Calu3 (cell line): ENCODE results near the gene CDH3. TPM values are rescaled to one million over a fixed set of nuclear protein-coding genes. Genes with fewer than 3 reads are reported as not detected.

Experiments used
- Bru-seq: library from RNA; stranded (reverse); fragments of 400-500 nt; gene quantifications from one replicate; lab custom pipeline; 2021; lab: Mats Ljungman, UMichigan
- BruChase-seq, 2 experiments: library from RNA; stranded (reverse); fragments of 400-500 nt; gene quantifications; one replicate each; lab custom pipeline; 2021; lab: Mats Ljungman, UMichigan
- BruUV-seq: library from RNA; stranded (reverse); fragments of 400-500 nt; replicated peaks from 2 replicates; lab custom pipeline; 2021; lab: Mats Ljungman, UMichigan
- CTCF ChIA-PET: fragments of 300-600 bp; sonication (Branson Sonifier 250); formaldehyde crosslinking; loops from one replicate; lab custom pipeline; 2022; ENCODE audit warnings: antibody characterized with exemption; lab: Charles Lee
- DNase-seq: peaks from one replicate; pipeline ENCODE4 v3.0.0; 2022
- H3K27ac Mint-ChIP-seq: one replicate; pipeline ENCODE4 v1.8.0; 2022; ENCODE audit warnings: mixed read lengths; ENCODE audit not compliant: unreplicated experiment
- H3K27me3 Mint-ChIP-seq: one replicate; pipeline ENCODE4 v1.8.0; 2022; ENCODE audit warnings: mixed read lengths; ENCODE audit not compliant: unreplicated experiment
- H3K36me3 Mint-ChIP-seq: one replicate; pipeline ENCODE4 v1.8.0; 2022; ENCODE audit warnings: mild to moderate bottlenecking, moderate library complexity, mixed read lengths; ENCODE audit not compliant: insufficient read depth, unreplicated experiment
- H3K4me1 Mint-ChIP-seq: one replicate; pipeline ENCODE4 v1.8.0; 2022; ENCODE audit warnings: mild to moderate bottlenecking, low read depth, mixed read lengths; ENCODE audit not compliant: unreplicated experiment
- H3K4me3 Mint-ChIP-seq: one replicate; pipeline ENCODE4 v1.8.0; 2022; ENCODE audit warnings: mild to moderate bottlenecking, low read depth, moderate library complexity, mixed read lengths; ENCODE audit not compliant: unreplicated experiment
- H3K9me3 Mint-ChIP-seq: one replicate; pipeline ENCODE4 v1.8.0; 2022; ENCODE audit warnings: low read depth, mixed read lengths; ENCODE audit not compliant: unreplicated experiment
- intact Hi-C: fragments of 100-400 bp; cut with micrococcal nuclease; formaldehyde crosslinking; loops from one replicate; pipeline ENCODE4 v1.10.0; 2022; ENCODE audit not compliant: unreplicated experiment
- long read RNA-seq: library from polyadenylated mRNA; stranded (forward); transcript quantifications from one replicate; pipeline ENCODE4 v2.0.0, GENCODE V29; 2022
- total RNA-seq: library from RNA; stranded (reverse); gene quantifications from 2 replicates; pipeline ENCODE4 v1.2.3, GENCODE V29; 2022
- TF ChIP-seq, protein P1 (sequence below): fragments of 200-600 bp; IDR thresholded peaks from one replicate; pipeline ENCODE4 v1.8.0; 2022; ENCODE audit warnings: antibody characterized with exemption; ENCODE audit not compliant: unreplicated experiment

CDH3 gene
- total RNA-seq (31.4 and 41.7 TPM in 2 replicates), Bru-seq, nascent RNA (percentile 48 among the genes with signal in this experiment), BruChase-seq, experiment 1, labeled RNA remaining after a 6-hour chase (percentile 54 among the genes with signal in this experiment), BruChase-seq, experiment 2, labeled RNA remaining after a 2-hour chase (percentile 51 among the genes with signal in this experiment)
- long read RNA-seq, full-length matches to known transcripts = 6 of 43 reads
- long read RNA-seq, partial matches to known transcripts = 36 of 43 reads
- long read RNA-seq, other reads (novel, unspliced or antisense) = 1 of 43 reads

DNA sequence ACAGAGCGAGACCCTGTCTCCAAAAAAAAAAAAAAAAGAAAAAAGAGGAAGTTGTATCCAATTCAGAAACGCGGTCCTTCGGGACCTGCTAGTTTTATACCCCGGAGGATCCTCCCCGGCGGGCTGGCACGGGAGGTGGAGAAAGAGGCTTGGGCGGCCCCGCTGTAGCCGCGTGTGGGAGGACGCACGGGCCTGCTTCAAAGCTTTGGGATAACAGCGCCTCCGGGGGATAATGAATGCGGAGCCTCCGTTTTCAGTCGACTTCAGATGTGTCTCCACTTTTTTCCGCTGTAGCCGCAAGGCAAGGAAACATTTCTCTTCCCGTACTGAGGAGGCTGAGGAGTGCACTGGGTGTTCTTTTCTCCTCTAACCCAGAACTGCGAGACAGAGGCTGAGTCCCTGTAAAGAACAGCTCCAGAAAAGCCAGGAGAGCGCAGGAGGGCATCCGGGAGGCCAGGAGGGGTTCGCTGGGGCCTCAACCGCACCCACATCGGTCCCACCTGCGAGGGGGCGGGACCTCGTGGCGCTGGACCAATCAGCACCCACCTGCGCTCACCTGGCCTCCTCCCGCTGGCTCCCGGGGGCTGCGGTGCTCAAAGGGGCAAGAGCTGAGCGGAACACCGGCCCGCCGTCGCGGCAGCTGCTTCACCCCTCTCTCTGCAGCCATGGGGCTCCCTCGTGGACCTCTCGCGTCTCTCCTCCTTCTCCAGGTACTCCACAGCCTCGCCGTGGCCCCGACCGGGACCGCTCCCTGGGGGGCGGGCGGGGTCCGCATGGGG is at the start of gene CDH3:
CDH3 (plus strand) TSS at position 596 of the 779 bp plus-strand sequence; CDS start at position 666, 70 bp downstream.
- Mint-ChIP-seq H3K4me1 (peaks cover 15% of the 10 kb centered on the region), H3K27ac (peak within 1 kb of the TSS; percentile 47), H3K36me3 (peaks cover 28% of the 10 kb centered on the region), H3K9me3 (no peaks in the 10 kb centered on the region), H3K4me3 (peak within 1 kb of the TSS; percentile 82), H3K27me3 (no peaks in the 10 kb centered on the region)
- CTCF ChIA-PET = interaction anchor here (0.6 to 1.4 kb wide), 3 partner anchors 13 to 54 kb away, joined by 3 to 5 read pairs (median 3); no protein-coding TSS in a partner anchor
- peak; percentile 92 for DNase-seq
- intact Hi-C loops = no loop called here
- BruUV-seq = TSS peak; percentile 59
- TF ChIP-seq, protein P1, sequence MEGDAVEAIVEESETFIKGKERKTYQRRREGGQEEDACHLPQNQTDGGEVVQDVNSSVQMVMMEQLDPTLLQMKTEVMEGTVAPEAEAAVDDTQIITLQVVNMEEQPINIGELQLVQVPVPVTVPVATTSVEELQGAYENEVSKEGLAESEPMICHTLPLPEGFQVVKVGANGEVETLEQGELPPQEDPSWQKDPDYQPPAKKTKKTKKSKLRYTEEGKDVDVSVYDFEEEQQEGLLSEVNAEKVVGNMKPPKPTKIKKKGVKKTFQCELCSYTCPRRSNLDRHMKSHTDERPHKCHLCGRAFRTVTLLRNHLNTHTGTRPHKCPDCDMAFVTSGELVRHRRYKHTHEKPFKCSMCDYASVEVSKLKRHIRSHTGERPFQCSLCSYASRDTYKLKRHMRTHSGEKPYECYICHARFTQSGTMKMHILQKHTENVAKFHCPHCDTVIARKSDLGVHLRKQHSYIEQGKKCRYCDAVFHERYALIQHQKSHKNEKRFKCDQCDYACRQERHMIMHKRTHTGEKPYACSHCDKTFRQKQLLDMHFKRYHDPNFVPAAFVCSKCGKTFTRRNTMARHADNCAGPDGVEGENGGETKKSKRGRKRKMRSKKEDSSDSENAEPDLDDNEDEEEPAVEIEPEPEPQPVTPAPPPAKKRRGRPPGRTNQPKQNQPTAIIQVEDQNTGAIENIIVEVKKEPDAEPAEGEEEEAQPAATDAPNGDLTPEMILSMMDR = no peak

DNA sequence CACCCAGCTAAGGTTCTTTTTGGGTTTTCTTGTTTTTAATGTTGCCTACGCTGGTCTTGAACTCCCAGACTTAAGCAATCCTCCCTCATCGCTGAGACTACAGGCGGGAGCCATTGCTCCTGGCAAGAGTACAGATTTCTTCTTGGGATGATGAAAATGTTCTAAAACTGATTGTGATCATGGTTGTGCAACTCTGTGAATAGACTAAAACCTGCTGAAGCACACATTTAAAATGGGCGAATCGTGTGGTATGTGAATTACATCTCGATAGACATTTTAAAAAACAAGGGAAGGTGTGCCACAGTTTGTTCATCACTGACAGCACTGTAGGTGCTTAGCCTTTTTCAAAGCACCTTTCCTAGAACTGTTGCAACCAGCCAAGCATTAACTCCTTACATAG is 48.8 kb upstream of the CDH3 start:
- Mint-ChIP-seq H3K4me1 (no peaks in the 10 kb centered on the region), H3K4me3 (no peak overlapping the region), H3K9me3 (peaks cover 6% of the 10 kb centered on the region), H3K36me3 (peaks cover 5% of the 10 kb centered on the region), H3K27me3 (no peaks in the 10 kb centered on the region), H3K27ac (no peak overlapping the region)
- CTCF ChIA-PET = interaction anchor here (0.8 kb wide), 1 partner anchor 48 kb away, joined by 5 read pairs; no protein-coding TSS in a partner anchor
- DNase-seq = no peak
- TF ChIP-seq, protein P1 = no peak
- intact Hi-C loops = loop anchor here (10.0 kb wide), 1 partner anchor 69 kb away; no protein-coding TSS in a partner anchor
- no TSS peak for BruUV-seq

DNA sequence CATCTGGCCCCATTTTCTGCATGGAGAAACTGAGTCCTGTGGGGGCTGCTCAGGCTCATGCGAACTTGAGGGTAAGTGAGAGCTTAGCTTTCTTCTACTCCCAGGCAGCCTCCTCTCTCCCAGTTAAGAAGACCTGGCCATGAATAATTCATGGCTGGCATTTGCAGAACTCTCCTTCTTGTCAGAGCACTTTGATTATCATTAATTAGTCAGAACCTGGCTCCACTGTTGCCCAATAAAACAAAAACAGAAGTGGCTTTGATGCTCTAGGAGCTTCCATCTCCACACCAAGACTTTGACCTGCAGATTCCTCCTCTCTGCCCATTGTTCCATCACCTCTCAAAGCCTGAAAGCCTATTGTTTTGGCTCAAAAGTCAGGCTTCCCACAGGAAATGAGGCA is 45.5 kb upstream of the CDH3 start:
- H3K27me3 Mint-ChIP-seq = no peaks in the 10 kb centered on the region
- H3K4me3 Mint-ChIP-seq = no peak overlapping the region
- H3K36me3 Mint-ChIP-seq = peaks cover 5% of the 10 kb centered on the region
- H3K4me1 Mint-ChIP-seq = no peaks in the 10 kb centered on the region
- TF ChIP-seq, protein P1 = no peak
- CTCF ChIA-PET = interaction anchor here (0.6 to 1.1 kb wide), 3 partner anchors 9 to 403 kb away, joined by 3 to 8 read pairs (median 3); no protein-coding TSS in a partner anchor
- BruUV-seq = no TSS peak
- no peaks in the 10 kb centered on the region for H3K9me3 Mint-ChIP-seq
- intact Hi-C loops = loop anchor here (10.0 kb wide), 1 partner anchor 65 kb away; no protein-coding TSS in a partner anchor
- no peak for DNase-seq
- H3K27ac Mint-ChIP-seq = no peak overlapping the region

DNA sequence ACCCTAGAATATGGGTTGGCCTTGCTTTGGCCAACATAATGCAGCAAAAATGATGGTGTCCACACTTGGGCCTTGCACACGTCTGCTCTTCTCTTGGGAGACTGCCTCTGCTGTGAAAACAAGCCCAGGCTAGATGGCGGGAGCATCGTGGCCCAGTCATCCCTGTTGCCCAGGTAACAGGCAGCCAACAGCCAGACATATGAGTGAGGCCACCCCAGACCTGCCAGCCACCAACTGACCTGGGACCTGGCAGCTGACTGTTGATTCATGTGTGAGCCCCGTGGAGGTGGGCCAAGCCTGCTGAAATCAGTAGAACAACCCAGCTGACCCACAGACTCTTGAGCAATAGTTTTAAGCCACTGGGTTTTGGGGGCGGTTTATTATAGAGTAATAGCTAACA is 39.4 kb upstream of the CDH3 start:
- no peaks in the 10 kb centered on the region for H3K4me1 Mint-ChIP-seq
- H3K27me3 Mint-ChIP-seq = no peaks in the 10 kb centered on the region
- H3K9me3 Mint-ChIP-seq = no peaks in the 10 kb centered on the region
- CTCF ChIA-PET = interaction anchor here (0.5 to 1.0 kb wide), 2 partner anchors 50 to 91 kb away, joined by 3 read pairs; no protein-coding TSS in a partner anchor
- BruUV-seq = no TSS peak
- intact Hi-C loops = no loop called here
- no peak overlapping the region for H3K4me3 Mint-ChIP-seq
- peak; percentile 5 for DNase-seq
- H3K27ac Mint-ChIP-seq = no peak overlapping the region
- TF ChIP-seq, protein P1 = no peak
- H3K36me3 Mint-ChIP-seq = peaks cover under 1% of the 10 kb centered on the region
